ENCODE measurements around the gene RBM14.
A peak's percentile ranks its signal among the peaks of the same experiment; 100 is the strongest.
"Not testable (repeated sequence)": the region's sequence is repeated elsewhere in the genome, so short reads cannot be mapped to it uniquely, and the experiment has no call there.

The RBM14 gene

DNA sequence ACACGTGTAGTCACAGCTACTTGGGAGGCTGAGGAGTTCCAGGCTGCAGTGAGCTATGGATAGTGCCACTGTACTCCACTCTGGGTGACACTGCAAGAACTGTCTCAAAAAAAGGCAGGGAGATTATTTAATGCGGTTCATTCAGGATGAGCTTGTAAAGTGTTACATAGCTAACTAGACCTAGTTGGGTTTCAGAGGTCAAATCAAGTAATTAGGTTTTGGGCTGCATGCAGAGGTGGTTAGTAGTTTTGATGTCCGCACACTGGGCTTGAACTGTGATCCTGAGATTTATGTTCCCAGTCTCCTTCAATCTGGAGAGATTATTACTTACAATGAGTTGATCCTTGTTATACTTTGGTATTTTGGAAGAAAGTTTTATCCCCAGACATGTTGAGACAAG is 20.0 kb downstream of the RBM14 start:
- peak overlapping the region; percentile 56 for H3K27ac ChIP-seq
- peaks cover 82% of the 10 kb centered on the region for H3K36me3 ChIP-seq
- no peaks in the 10 kb centered on the region for H3K27me3 ChIP-seq (ENCODE audit: insufficient read depth, low read depth, severe bottlenecking)
- H3K9me3 ChIP-seq (ENCODE audit: severe bottlenecking): no peaks in the 10 kb centered on the region
- TF ChIP-seq, protein P1, sequence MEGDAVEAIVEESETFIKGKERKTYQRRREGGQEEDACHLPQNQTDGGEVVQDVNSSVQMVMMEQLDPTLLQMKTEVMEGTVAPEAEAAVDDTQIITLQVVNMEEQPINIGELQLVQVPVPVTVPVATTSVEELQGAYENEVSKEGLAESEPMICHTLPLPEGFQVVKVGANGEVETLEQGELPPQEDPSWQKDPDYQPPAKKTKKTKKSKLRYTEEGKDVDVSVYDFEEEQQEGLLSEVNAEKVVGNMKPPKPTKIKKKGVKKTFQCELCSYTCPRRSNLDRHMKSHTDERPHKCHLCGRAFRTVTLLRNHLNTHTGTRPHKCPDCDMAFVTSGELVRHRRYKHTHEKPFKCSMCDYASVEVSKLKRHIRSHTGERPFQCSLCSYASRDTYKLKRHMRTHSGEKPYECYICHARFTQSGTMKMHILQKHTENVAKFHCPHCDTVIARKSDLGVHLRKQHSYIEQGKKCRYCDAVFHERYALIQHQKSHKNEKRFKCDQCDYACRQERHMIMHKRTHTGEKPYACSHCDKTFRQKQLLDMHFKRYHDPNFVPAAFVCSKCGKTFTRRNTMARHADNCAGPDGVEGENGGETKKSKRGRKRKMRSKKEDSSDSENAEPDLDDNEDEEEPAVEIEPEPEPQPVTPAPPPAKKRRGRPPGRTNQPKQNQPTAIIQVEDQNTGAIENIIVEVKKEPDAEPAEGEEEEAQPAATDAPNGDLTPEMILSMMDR (IDR thresholded peaks at IDR 0.05; ENCODE audit: low read depth, low read length): no peak
- no peak overlapping the region for H3K4me3 ChIP-seq (ENCODE audit: low read depth, low read length)
- peak; percentile 57 for DNase-seq

DNA sequence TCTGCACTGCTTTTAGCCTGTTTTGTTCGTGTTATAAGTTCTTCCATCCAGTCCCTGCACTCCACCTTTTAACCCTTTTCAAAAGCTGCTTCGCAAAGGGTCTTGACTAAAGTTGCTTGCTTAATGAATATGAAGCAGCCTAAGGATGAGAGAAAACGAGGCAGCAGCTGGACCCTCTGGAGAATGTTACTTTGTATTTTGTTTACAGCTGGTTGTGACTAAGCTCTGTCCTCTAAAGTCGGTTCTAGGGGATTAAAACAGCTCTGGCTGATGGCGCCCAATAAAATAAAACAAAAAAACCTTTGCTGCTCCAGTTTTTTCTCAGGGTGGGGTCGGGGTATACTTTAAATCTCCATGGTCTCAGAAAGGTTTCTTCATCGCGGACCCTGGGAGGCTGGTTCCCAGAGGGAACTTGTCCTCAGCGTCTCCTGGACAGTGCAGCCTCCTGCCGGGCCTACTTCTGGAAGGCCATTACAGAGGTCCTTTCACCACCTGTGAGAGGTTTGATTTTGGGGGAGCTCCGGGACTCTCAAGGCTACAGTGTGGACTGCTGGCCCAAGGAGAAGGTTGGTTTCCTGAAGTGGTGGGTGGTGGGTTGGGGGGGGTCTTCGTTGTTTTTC is 21.2 kb downstream of the RBM14 start:
- DNase-seq: no peak
- no peaks in the 10 kb centered on the region for H3K9me3 ChIP-seq (ENCODE audit: severe bottlenecking)
- no peaks in the 10 kb centered on the region for H3K27me3 ChIP-seq (ENCODE audit: insufficient read depth, low read depth, severe bottlenecking)
- peak overlapping the region; percentile 44 for H3K4me3 ChIP-seq (ENCODE audit: low read depth, low read length)
- peak overlapping the region; percentile 95 for H3K27ac ChIP-seq
- TF ChIP-seq, protein P1 (IDR thresholded peaks at IDR 0.05; ENCODE audit: low read depth, low read length): no peak
- H3K36me3 ChIP-seq: peaks cover 82% of the 10 kb centered on the region

DNA sequence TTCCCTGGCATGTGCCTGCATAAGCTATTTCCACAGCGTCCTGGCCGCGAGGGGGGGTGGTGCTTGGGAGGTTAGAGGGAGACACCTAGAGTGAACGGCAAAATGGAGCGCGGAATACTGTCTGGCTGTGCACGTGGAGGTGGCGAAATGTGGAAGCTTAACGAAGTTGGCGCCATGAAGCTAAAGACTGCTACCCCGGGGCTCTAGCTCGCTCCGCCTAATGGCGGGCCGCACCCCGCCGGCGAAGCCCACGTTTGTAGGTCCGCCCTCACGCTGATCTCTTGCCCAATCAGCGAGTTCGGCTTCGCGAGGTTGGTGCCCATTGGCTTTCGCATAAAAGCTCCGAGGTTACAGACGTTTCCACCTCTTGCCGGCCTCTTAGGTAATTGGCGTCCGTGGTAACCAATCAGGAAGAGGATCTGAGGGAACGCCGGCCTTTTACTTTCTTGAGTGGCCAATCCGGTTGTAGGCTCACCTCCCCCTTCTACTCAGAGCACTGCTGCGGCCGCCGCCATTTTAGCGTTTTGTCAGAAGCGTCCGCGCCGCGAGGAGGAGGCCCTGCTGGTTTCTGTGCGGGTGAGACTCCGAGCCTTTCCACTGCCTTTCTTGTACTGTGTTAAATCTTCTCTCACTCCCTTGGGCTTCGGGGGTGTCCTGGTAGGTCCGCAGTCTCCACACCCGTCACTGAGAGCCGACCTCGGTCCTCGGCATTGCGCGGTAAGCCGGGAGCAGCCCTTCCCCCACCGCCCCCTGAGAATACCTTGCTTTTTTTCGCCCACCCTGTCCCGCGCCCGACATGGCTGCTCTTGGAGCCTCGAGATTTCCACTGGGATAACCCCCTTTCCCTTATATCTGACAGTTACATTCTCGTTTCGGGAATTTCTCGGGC is 22.0 kb downstream of the RBM14 start, which contains the start of gene RBM4:
Gene RBM4, plus strand, starts transcription at position 527 of the 889 bp plus-strand sequence. CDS start 1,009 bp downstream, outside the sequence.
- H3K36me3 ChIP-seq: peaks cover 82% of the 10 kb centered on the region
- H3K27ac ChIP-seq: peak within 1 kb of the TSS; percentile 95
- peak within 1 kb of the TSS; percentile 99 for H3K4me3 ChIP-seq (ENCODE audit: low read depth, low read length)
- TF ChIP-seq, protein P1 (IDR thresholded peaks at IDR 0.05; ENCODE audit: low read depth, low read length): no peak
- DNase-seq: peak; percentile 99
- no peaks in the 10 kb centered on the region for H3K27me3 ChIP-seq (ENCODE audit: insufficient read depth, low read depth, severe bottlenecking)
- no peaks in the 10 kb centered on the region for H3K9me3 ChIP-seq (ENCODE audit: severe bottlenecking)

DNA sequence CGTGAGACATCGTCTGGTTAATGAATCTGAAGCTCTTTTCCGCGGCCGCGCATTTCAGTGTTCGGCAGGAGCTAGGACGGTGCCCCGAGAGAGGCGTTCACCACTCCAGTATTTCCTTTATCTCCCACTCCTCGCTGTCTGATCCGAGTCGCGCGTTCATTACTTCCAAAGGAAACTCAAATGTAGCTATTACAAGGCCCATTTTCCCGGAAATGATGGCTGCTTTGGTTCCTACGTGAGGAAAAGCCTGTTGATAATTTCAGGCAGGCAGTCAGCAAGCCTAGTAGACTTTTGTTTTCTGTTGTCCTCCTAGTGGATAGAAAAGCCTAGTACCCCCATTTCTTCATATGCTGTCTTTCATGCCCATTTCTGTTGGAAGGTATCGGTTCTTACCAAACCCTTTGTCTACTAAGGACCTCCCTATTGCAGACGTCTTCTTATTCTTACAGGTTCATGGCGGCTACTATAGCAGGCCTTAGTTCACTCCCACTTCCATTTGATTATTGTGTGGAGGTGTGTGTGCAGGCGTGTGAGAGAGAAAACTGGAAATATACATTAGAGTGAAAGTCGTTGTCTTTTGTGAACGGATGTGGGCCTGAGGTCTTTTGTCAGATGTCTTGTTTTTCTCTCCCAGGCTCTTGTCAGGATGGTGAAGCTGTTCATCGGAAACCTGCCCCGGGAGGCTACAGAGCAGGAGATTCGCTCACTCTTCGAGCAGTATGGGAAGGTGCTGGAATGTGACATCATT is 22.8 kb downstream of the RBM14 start:
- H3K36me3 ChIP-seq: peaks cover 82% of the 10 kb centered on the region

DNA sequence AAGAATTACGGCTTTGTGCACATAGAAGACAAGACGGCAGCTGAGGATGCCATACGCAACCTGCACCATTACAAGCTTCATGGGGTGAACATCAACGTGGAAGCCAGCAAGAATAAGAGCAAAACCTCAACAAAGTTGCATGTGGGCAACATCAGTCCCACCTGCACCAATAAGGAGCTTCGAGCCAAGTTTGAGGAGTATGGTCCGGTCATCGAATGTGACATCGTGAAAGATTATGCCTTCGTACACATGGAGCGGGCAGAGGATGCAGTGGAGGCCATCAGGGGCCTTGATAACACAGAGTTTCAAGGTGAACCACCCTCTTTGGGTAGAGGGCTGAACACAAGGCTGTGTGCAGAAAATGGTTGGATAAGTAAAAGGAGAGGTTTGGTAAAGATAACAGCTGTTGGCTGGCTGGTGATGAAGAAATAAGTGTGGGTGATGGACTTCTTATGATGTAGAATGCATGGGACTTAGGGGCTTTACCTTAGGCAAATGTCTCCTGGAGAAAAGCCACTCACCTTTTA is 23.4 kb downstream of the RBM14 start:
- H3K9me3 ChIP-seq (ENCODE audit: severe bottlenecking); DNase-seq; H3K27me3 ChIP-seq (ENCODE audit: insufficient read depth, low read depth, severe bottlenecking): not testable (repeated sequence)
- peak overlapping the region; percentile 99 for H3K4me3 ChIP-seq (ENCODE audit: low read depth, low read length)
- H3K27ac ChIP-seq: peak overlapping the region; percentile 95; the same call in 1 of the 2 replicates
- peaks cover 82% of the 10 kb centered on the region for H3K36me3 ChIP-seq

More for the DNA sequence above, 22.8 kb downstream of the RBM14 start:
- peak overlapping the region; percentile 99 for H3K4me3 ChIP-seq (ENCODE audit: low read depth, low read length)
- TF ChIP-seq, protein P1 (IDR thresholded peaks at IDR 0.05; ENCODE audit: low read depth, low read length): no peak
- H3K27me3 ChIP-seq (ENCODE audit: insufficient read depth, low read depth, severe bottlenecking): no peaks in the 10 kb centered on the region
- no peaks in the 10 kb centered on the region for H3K9me3 ChIP-seq (ENCODE audit: severe bottlenecking)
- peak overlapping the region; percentile 95 for H3K27ac ChIP-seq
- no peak for DNase-seq

Measured in WERI-Rb-1 (cell line).